ENCODE measurements around the gene DLK1. TPM values are rescaled to one million over a fixed set of nuclear protein-coding genes. Genes with fewer than 3 reads are reported as not detected.
A peak's percentile ranks its signal among the peaks of the same experiment; 100 is the strongest.

The DLK1 gene
- total and polyA plus RNA-seq, 12 donors: 1.3 to 35.0 (median 7.3) TPM

GRCh38 chr14:100771121-100771800 is 44.6 kb downstream of the DLK1 start:
- peaks cover 0 to 33% (median 13%) of the 10 kb centered on the region in 7 donors for H3K27me3 ChIP-seq
- no peak for TF ChIP-seq CTCF (IDR thresholded peaks at IDR 0.05)
- H3K36me3 ChIP-seq: no peaks in the 10 kb centered on the region
- no peak for ATAC-seq
- peaks cover 0 to 14% (median 0%) of the 10 kb centered on the region in 11 donors for H3K9me3 ChIP-seq
- no peaks in the 10 kb centered on the region for H3K4me1 ChIP-seq
- no peak for DNase-seq
- intact Hi-C loops (cut with DNase I): no loop called here
- 61 to 63% methylated on average over 13 of the region's 13 CpGs for WGBS, 2 donors
- no peak overlapping the region for H3K27ac ChIP-seq
- no peak overlapping the region for H3K4me3 ChIP-seq

GRCh38 chr14:100772607-100773165 is 46.0 kb downstream of the DLK1 start:
- peaks cover 0 to 27% (median 13%) of the 10 kb centered on the region in 7 donors for H3K27me3 ChIP-seq
- ATAC-seq (no peak), DNase-seq (no peak)
- H3K4me3 ChIP-seq: no peak overlapping the region
- peaks cover 0 to 14% (median 0%) of the 10 kb centered on the region in 11 donors for H3K9me3 ChIP-seq
- no peak overlapping the region for H3K27ac ChIP-seq
- intact Hi-C loops (cut with DNase I): no loop called here
- WGBS, 2 donors: 81 to 88% methylated on average over 9 of the region's 9 CpGs
- H3K36me3 ChIP-seq: no peaks in the 10 kb centered on the region
- TF ChIP-seq CTCF (IDR thresholded peaks at IDR 0.05): no peak
- H3K4me1 ChIP-seq: no peaks in the 10 kb centered on the region

- ATAC-seq (peak in 1 of 8 donors; percentile 17), DNase-seq (no peak)
- Histone ChIP-seq H3K9me3 (peaks cover 0 to 14% (median 0%) of the 10 kb centered on the region in 11 donors), H3K4me1 (no peaks in the 10 kb centered on the region), H3K27me3 (peaks cover 0 to 29% (median 13%) of the 10 kb centered on the region in 7 donors), H3K36me3 (no peaks in the 10 kb centered on the region), H3K27ac (no peak overlapping the region), H3K4me3 (no peak overlapping the region)
- intact Hi-C loops (cut with DNase I): no loop called here
- no peak for TF ChIP-seq CTCF (IDR thresholded peaks at IDR 0.05)
- WGBS, 2 donors: 92 to 96% methylated on average over 16 of the region's 16 CpGs
Observed at GRCh38 chr14:100773331-100774163, 46.9 kb downstream of the DLK1 start.

GRCh38 chr14:100774164-100774537 is 47.5 kb downstream of the DLK1 start:
- Histone ChIP-seq H3K36me3 (no peaks in the 10 kb centered on the region), H3K4me1 (no peaks in the 10 kb centered on the region), H3K27me3 (peaks cover 0 to 30% (median 12%) of the 10 kb centered on the region in 7 donors), H3K4me3 (no peak overlapping the region), H3K9me3 (peaks cover 0 to 14% (median 0%) of the 10 kb centered on the region in 11 donors), H3K27ac (no peak overlapping the region)
- intact Hi-C loops (cut with DNase I): no loop called here
- 87 to 88% methylated on average over 9 of the region's 9 CpGs for WGBS, 2 donors
- DNase-seq: no peak
- ATAC-seq: no peak
- TF ChIP-seq CTCF (IDR thresholded peaks at IDR 0.05): no peak
